ENCODE results near the gene OR10V1.

- TF ChIP-seq SIN3A (IDR thresholded peaks at IDR 0.05; ENCODE audit: borderline replicate concordance, insufficient read depth, low read length) (no peak), POLR2AphosphoS5 (IDR thresholded peaks at IDR 0.05; ENCODE audit: low read depth, low read length) (no peak), TAF1 (IDR thresholded peaks at IDR 0.05; ENCODE audit: borderline replicate concordance, insufficient read depth, low read length) (no peak)
These were observed 24.6 kb downstream of the OR10V1 start for GRCh38 chr11:59689015-59689414.

All from PFSK-1 (cell line).